Lower lobe of right lung (tissue), 2 donors: Measurements from ENCODE around the gene DUSP5. TPM values are rescaled to one million over a fixed set of nuclear protein-coding genes. Genes with fewer than 3 reads are reported as not detected.
"Not testable (repeated sequence)": the region's sequence is repeated elsewhere in the genome, so short reads cannot be mapped to it uniquely, and the experiment has no call there.

Source experiments
- ATAC-seq, 2 donors: fragments of 200-7000 bp; cut with Tn5 transposase; one replicate each; pipeline ENCODE4 v1.9.1; 2020 to 2022; ENCODE audit warnings: mild to moderate bottlenecking in 2 of 2, moderate library complexity in 2 of 2
- DNase-seq: peaks from one replicate; pipeline ENCODE4 v3.0.0-alpha.2; 2020
- H3K27ac ChIP-seq: fragments of 200-600 bp; one replicate; pipeline ENCODE4 v1.8.0; 2022
- H3K27me3 ChIP-seq: fragments of 200-600 bp; one replicate; pipeline ENCODE4 v1.8.0; 2022; ENCODE audit warnings: low read depth
- H3K36me3 ChIP-seq: fragments of 200-600 bp; one replicate; pipeline ENCODE4 v1.8.0; 2022; ENCODE audit warnings: mild to moderate bottlenecking
- H3K4me1 ChIP-seq: fragments of 200-600 bp; one replicate; pipeline ENCODE4 v1.8.0; 2022
- H3K4me3 ChIP-seq: fragments of 200-600 bp; one replicate; pipeline ENCODE4 v1.8.0; 2022; ENCODE audit warnings: mild to moderate bottlenecking
- H3K9me3 ChIP-seq: fragments of 200-600 bp; one replicate; pipeline ENCODE4 v1.8.0; 2022
- CTCF ChIP-seq: fragments of 200-600 bp; IDR thresholded peaks from one replicate; pipeline ENCODE4 v1.8.0; 2022; ENCODE audit warnings: antibody characterized with exemption, mild to moderate bottlenecking
- intact Hi-C: fragments of 100-400 bp; cut with DNase I; formaldehyde crosslinking; loops from one replicate; pipeline ENCODE4 v1.11.0; 2022
- total RNA-seq: library from RNA; stranded (reverse); fragmentation: NEBNext Ultra II Directional; extraction: Animal tissue kit (Norgen Biotek cat#: 25700); gene quantifications from one replicate; pipeline ENCODE4 v1.2.1, GENCODE V29; 2021
- donor health status: DM: no; HTN: yes; CAD: no; lungs with severe emphysema.

DUSP5 gene
- total RNA-seq, 1 donor from 2014 or later, result 8.9 TPM

DNA sequence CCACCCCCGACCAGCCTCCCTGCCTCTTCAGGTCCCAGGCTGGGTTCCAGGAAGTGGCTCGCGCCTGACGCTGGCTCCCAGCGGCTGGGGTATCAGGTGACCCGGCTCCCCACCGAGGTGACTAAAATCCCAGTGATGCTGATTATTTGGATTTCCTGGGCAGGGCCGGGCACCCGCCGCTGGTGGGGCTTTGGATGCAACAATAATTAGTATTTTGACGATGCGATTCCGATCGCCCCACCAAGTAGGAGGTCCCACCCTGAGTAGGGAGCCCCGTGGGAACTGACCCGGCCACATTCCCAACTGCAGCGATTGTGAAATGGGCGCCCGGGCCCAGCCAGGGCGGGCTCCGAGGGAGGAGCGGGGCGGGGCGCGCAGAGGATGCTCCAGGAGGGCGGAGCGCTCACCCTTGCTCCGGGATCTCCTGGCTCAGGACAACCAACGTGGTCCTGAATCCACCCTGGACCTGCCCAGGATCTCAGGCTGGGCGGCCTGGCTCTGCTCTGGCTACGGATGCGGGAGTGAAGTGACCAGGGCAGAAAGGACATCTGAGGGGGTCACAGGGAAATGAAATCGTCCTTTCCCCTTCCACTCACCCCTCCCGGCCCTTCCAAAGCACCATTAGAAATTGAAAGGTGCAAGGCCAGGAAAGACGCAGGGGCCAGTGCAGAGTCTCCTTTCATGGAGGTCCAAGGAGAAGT lies 32.6 kb downstream of the DUSP5 start:
- Histone ChIP-seq H3K4me1 (peaks cover 17% of the 10 kb centered on the region), H3K9me3 (no peaks in the 10 kb centered on the region), H3K27me3 (no peaks in the 10 kb centered on the region), H3K27ac (peak overlapping the region; percentile 58), H3K4me3 (peak overlapping the region; percentile 38), H3K36me3 (no peaks in the 10 kb centered on the region)
- no peak for TF ChIP-seq CTCF
- DNase-seq (peak; percentile 77), ATAC-seq (peak; percentile 91 to 94)
- intact Hi-C loops, result no loop called here

DNA sequence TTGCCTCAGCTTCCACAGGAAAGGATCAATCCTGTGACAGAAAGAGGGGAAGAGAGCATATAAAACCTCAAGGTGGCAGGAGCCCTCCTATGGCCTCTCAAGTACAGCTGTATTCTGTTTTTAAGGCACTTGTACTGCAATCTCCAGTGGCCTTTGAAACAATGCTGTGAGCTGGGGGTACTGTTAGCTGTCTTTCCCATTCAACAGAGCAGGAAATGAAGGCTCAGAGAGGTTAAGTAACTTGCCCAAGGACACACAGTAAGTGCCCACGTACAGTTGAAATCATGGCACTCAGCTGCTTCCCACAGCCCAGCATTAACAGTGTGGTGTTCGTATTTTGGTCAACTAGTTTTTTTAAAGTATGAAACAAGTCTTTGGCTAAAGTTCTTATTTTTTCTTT lies 34.0 kb downstream of the DUSP5 start:
- ATAC-seq, result no peak
- intact Hi-C loops, result no loop called here
- no peak for DNase-seq
- Histone ChIP-seq H3K9me3 (no peaks in the 10 kb centered on the region), H3K36me3 (no peaks in the 10 kb centered on the region), H3K4me3 (no peak overlapping the region), H3K27me3 (no peaks in the 10 kb centered on the region), H3K4me1 (peaks cover 27% of the 10 kb centered on the region), H3K27ac (no peak overlapping the region)
- no peak for TF ChIP-seq CTCF

- H3K36me3 ChIP-seq, H3K27ac ChIP-seq, H3K27me3 ChIP-seq, H3K4me3 ChIP-seq, H3K9me3 ChIP-seq, ATAC-seq, intact Hi-C loops, DNase-seq: not testable (repeated sequence)
- H3K4me1 ChIP-seq, result peaks cover 27% of the 10 kb centered on the region
Measured at GRCh38 chr10:110532628-110533027, 34.9 kb downstream of the DUSP5 start.

GRCh38 chr10:110533149-110533548 lies 35.4 kb downstream of the DUSP5 start:
- Histone ChIP-seq H3K27ac (no peak overlapping the region), H3K4me3 (no peak overlapping the region), H3K4me1 (peaks cover 27% of the 10 kb centered on the region), H3K36me3 (no peaks in the 10 kb centered on the region), H3K9me3 (no peaks in the 10 kb centered on the region), H3K27me3 (no peaks in the 10 kb centered on the region)
- intact Hi-C loops, result no loop called here
- TF ChIP-seq CTCF, result no peak
- ATAC-seq (no peak), DNase-seq (no peak)

DNA sequence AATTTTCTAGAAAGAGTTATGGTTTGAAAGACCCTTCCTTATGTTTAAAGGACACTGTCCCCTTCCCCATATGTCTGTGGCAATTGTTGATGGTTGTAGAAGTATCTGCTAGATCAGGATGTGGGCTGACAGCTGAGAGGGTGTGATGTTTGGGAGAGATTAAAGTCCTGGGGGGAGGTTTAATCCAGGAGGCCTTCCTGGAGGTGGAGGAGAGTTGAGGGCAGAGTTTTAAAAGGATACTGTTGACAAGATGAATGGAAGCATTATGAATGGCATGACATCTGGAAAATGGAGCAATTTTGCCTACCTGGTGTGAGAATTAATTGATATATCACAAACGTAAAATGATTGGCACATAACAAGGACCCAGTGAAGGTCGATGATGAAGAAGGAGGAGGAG lies 36.9 kb downstream of the DUSP5 start:
- TF ChIP-seq CTCF, result no peak
- ATAC-seq (no peak), DNase-seq (no peak)
- no peaks in the 10 kb centered on the region for H3K27me3 ChIP-seq
- H3K4me3 ChIP-seq, result no peak overlapping the region
- H3K27ac ChIP-seq, result no peak overlapping the region
- H3K4me1 ChIP-seq, result peaks cover 25% of the 10 kb centered on the region
- H3K9me3 ChIP-seq, result no peaks in the 10 kb centered on the region
- intact Hi-C loops, result no loop called here
- no peaks in the 10 kb centered on the region for H3K36me3 ChIP-seq

- ATAC-seq (peak; percentile 73 to 86), DNase-seq (peak; percentile 64)
- Histone ChIP-seq H3K4me1 (peaks cover 25% of the 10 kb centered on the region), H3K9me3 (no peaks in the 10 kb centered on the region), H3K27me3 (no peaks in the 10 kb centered on the region), H3K4me3 (no peak overlapping the region), H3K36me3 (no peaks in the 10 kb centered on the region), H3K27ac (no peak overlapping the region)
- intact Hi-C loops, result no loop called here
- TF ChIP-seq CTCF, result peak; percentile 34
Measured at GRCh38 chr10:110535958-110536891, 38.5 kb downstream of the DUSP5 start.
